ENCODE data around the gene TMEM266.
"Not testable (repeated sequence)": the region's sequence is repeated elsewhere in the genome, so short reads cannot be mapped to it uniquely, and the experiment has no call there.

The TMEM266 gene

GRCh38 chr15:76059320-76060117, at the start of gene TMEM266:
TSS of gene TMEM266 (plus strand) at chr15:76059985. CDS start at chr15:76134264, 74,279 bp downstream.
- H3K9me3 Mint-ChIP-seq = no peaks in the 10 kb centered on the region

GRCh38 chr15:76010613-76011012, 49.2 kb upstream of the TMEM266 start:
- H3K27ac Mint-ChIP-seq = no peak overlapping the region
- peaks cover 2% of the 10 kb centered on the region for H3K4me1 Mint-ChIP-seq (ENCODE audit: low read depth)
- no peaks in the 10 kb centered on the region for H3K9me3 Mint-ChIP-seq
- H3K27me3 Mint-ChIP-seq (ENCODE audit: low read depth) = peaks cover 39% of the 10 kb centered on the region
- H3K4me3 Mint-ChIP-seq = no peak overlapping the region
- no peak for DNase-seq (ENCODE audit: low spot score)
- H3K36me3 Mint-ChIP-seq (ENCODE audit: low read depth) = no peaks in the 10 kb centered on the region

More at GRCh38 chr15:76059320-76060117, at the start of gene TMEM266:
- DNase-seq (ENCODE audit: low spot score) = peak; percentile 18
- H3K27me3 Mint-ChIP-seq (ENCODE audit: low read depth) = peaks cover 66% of the 10 kb centered on the region
- H3K36me3 Mint-ChIP-seq (ENCODE audit: low read depth) = no peaks in the 10 kb centered on the region
- peaks cover 14% of the 10 kb centered on the region for H3K4me1 Mint-ChIP-seq (ENCODE audit: low read depth)
- H3K27ac Mint-ChIP-seq = no peak within 1 kb of the TSS
- peak within 1 kb of the TSS; percentile 70 for H3K4me3 Mint-ChIP-seq

GRCh38 chr15:76011627-76012551, 47.9 kb upstream of the TMEM266 start, which contains the start of gene NRG4:
TSS of gene NRG4 (minus strand) at chr15:76012424. CDS start at chr15:76011230, 1,194 bp downstream.
- no peak for DNase-seq (ENCODE audit: low spot score)
- Mint-ChIP-seq H3K36me3 (ENCODE audit: low read depth) (no peaks in the 10 kb centered on the region), H3K4me1 (ENCODE audit: low read depth) (peaks cover 2% of the 10 kb centered on the region), H3K9me3 (peaks cover 7% of the 10 kb centered on the region), H3K27me3 (ENCODE audit: low read depth) (peaks cover 40% of the 10 kb centered on the region), H3K27ac (no peak within 1 kb of the TSS), H3K4me3 (no peak within 1 kb of the TSS)

GRCh38 chr15:76013470-76013869, 46.3 kb upstream of the TMEM266 start:
- H3K27me3 Mint-ChIP-seq (ENCODE audit: low read depth) = peaks cover 38% of the 10 kb centered on the region
- H3K9me3 Mint-ChIP-seq; H3K36me3 Mint-ChIP-seq (ENCODE audit: low read depth); H3K4me1 Mint-ChIP-seq (ENCODE audit: low read depth); H3K27ac Mint-ChIP-seq; DNase-seq (ENCODE audit: low spot score); H3K4me3 Mint-ChIP-seq: not testable (repeated sequence)

- no peak overlapping the region for H3K27ac Mint-ChIP-seq
- no peak overlapping the region for H3K4me3 Mint-ChIP-seq
- H3K9me3 Mint-ChIP-seq = peaks cover 10% of the 10 kb centered on the region
- no peak for DNase-seq (ENCODE audit: low spot score)
- peaks cover 7% of the 10 kb centered on the region for H3K27me3 Mint-ChIP-seq (ENCODE audit: low read depth)
- H3K36me3 Mint-ChIP-seq (ENCODE audit: low read depth) = no peaks in the 10 kb centered on the region
- H3K4me1 Mint-ChIP-seq (ENCODE audit: low read depth) = no peaks in the 10 kb centered on the region
These were observed 35.6 kb upstream of the TMEM266 start for GRCh38 chr15:76024021-76024768.

GRCh38 chr15:76032046-76032445, 27.7 kb upstream of the TMEM266 start:
- Mint-ChIP-seq H3K4me1 (ENCODE audit: low read depth) (no peaks in the 10 kb centered on the region), H3K9me3 (no peaks in the 10 kb centered on the region), H3K27me3 (ENCODE audit: low read depth) (peaks cover 12% of the 10 kb centered on the region), H3K4me3 (no peak overlapping the region), H3K27ac (no peak overlapping the region), H3K36me3 (ENCODE audit: low read depth) (no peaks in the 10 kb centered on the region)
- DNase-seq (ENCODE audit: low spot score) = no peak

- no peaks in the 10 kb centered on the region for H3K36me3 Mint-ChIP-seq (ENCODE audit: low read depth)
- no peak overlapping the region for H3K27ac Mint-ChIP-seq
- no peaks in the 10 kb centered on the region for H3K9me3 Mint-ChIP-seq
- no peak overlapping the region for H3K4me3 Mint-ChIP-seq
- peaks cover 9% of the 10 kb centered on the region for H3K27me3 Mint-ChIP-seq (ENCODE audit: low read depth)
- H3K4me1 Mint-ChIP-seq (ENCODE audit: low read depth) = no peaks in the 10 kb centered on the region
- DNase-seq (ENCODE audit: low spot score) = no peak
These were observed 26.3 kb upstream of the TMEM266 start for GRCh38 chr15:76033438-76033837.

GRCh38 chr15:76034111-76034510, 25.7 kb upstream of the TMEM266 start:
- H3K36me3 Mint-ChIP-seq (ENCODE audit: low read depth) = no peaks in the 10 kb centered on the region

GRCh38 chr15:76035593-76035992, 24.2 kb upstream of the TMEM266 start:
- H3K4me3 Mint-ChIP-seq = no peak overlapping the region
- H3K27me3 Mint-ChIP-seq (ENCODE audit: low read depth) = peaks cover 15% of the 10 kb centered on the region
- H3K9me3 Mint-ChIP-seq = no peaks in the 10 kb centered on the region

More at GRCh38 chr15:76034111-76034510, 25.7 kb upstream of the TMEM266 start:
- no peak overlapping the region for H3K4me3 Mint-ChIP-seq
- H3K27me3 Mint-ChIP-seq (ENCODE audit: low read depth) = peaks cover 9% of the 10 kb centered on the region
- no peak overlapping the region for H3K27ac Mint-ChIP-seq
- H3K4me1 Mint-ChIP-seq (ENCODE audit: low read depth) = no peaks in the 10 kb centered on the region
- no peaks in the 10 kb centered on the region for H3K9me3 Mint-ChIP-seq
- no peak for DNase-seq (ENCODE audit: low spot score)

GRCh38 chr15:76038512-76038911, 21.3 kb upstream of the TMEM266 start:
- no peak overlapping the region for H3K4me3 Mint-ChIP-seq
- no peak for DNase-seq (ENCODE audit: low spot score)
- H3K27ac Mint-ChIP-seq = no peak overlapping the region
- no peaks in the 10 kb centered on the region for H3K4me1 Mint-ChIP-seq (ENCODE audit: low read depth)
- no peaks in the 10 kb centered on the region for H3K36me3 Mint-ChIP-seq (ENCODE audit: low read depth)
- H3K27me3 Mint-ChIP-seq (ENCODE audit: low read depth) = peaks cover 35% of the 10 kb centered on the region
- H3K9me3 Mint-ChIP-seq = peaks cover 10% of the 10 kb centered on the region

More at GRCh38 chr15:76035593-76035992, 24.2 kb upstream of the TMEM266 start:
- Mint-ChIP-seq H3K4me1 (ENCODE audit: low read depth) (no peaks in the 10 kb centered on the region), H3K27ac (no peak overlapping the region), H3K36me3 (ENCODE audit: low read depth) (no peaks in the 10 kb centered on the region)
- DNase-seq (ENCODE audit: low spot score) = no peak

- peaks cover 13% of the 10 kb centered on the region for H3K4me1 Mint-ChIP-seq (ENCODE audit: low read depth)
- H3K36me3 Mint-ChIP-seq (ENCODE audit: low read depth); H3K9me3 Mint-ChIP-seq; H3K27ac Mint-ChIP-seq; DNase-seq (ENCODE audit: low spot score); H3K4me3 Mint-ChIP-seq: not testable (repeated sequence)
- H3K27me3 Mint-ChIP-seq (ENCODE audit: low read depth) = peaks cover 36% of the 10 kb centered on the region
These were observed 5.6 kb upstream of the TMEM266 start for GRCh38 chr15:76054201-76054600.

GRCh38 chr15:76056931-76057330, 2.9 kb upstream of the TMEM266 start:
- Mint-ChIP-seq H3K27ac (no peak overlapping the region), H3K36me3 (ENCODE audit: low read depth) (no peaks in the 10 kb centered on the region), H3K4me3 (no peak overlapping the region), H3K4me1 (ENCODE audit: low read depth) (peaks cover 14% of the 10 kb centered on the region), H3K27me3 (ENCODE audit: low read depth) (peaks cover 52% of the 10 kb centered on the region), H3K9me3 (no peaks in the 10 kb centered on the region)
- DNase-seq (ENCODE audit: low spot score) = no peak

- H3K4me1 Mint-ChIP-seq (ENCODE audit: low read depth) = peaks cover 14% of the 10 kb centered on the region
- peak; percentile 10 for DNase-seq (ENCODE audit: low spot score)
- no peak overlapping the region for H3K27ac Mint-ChIP-seq
- no peaks in the 10 kb centered on the region for H3K9me3 Mint-ChIP-seq
- H3K27me3 Mint-ChIP-seq (ENCODE audit: low read depth) = peaks cover 56% of the 10 kb centered on the region
- H3K4me3 Mint-ChIP-seq = no peak overlapping the region
- no peaks in the 10 kb centered on the region for H3K36me3 Mint-ChIP-seq (ENCODE audit: low read depth)
These were observed 2.3 kb upstream of the TMEM266 start for GRCh38 chr15:76057332-76058000.

Measured in T-helper 2 cell treated with Interferon-gamma antibody and Interleukin-4, amounts not matched to agents 5 μg/mL and 100 μg/mL, for 36 hours (primary cell).